Peyer's patch (tissue), 4 donors: ENCODE measurements around the gene B4GALT4.

Source experiments
- CTCF ChIP-seq, 6 experiments: fragments of 450-650 bp in 4 of 6; fragments of 200-600 bp in 2 of 6; sonication (generic) in 1 of 6; IDR thresholded peaks; one replicate each; pipeline ENCODE4 v1.5.1; 2017 to 2019; ENCODE audit warnings: antibody characterized with exemption in 6 of 6, mild to moderate bottlenecking in 3 of 6, moderate library complexity in 1 of 6
- POLR2A ChIP-seq, 2 donors: fragments of 450-650 bp; IDR thresholded peaks; one replicate each; pipeline ENCODE4 v1.5.1; 2017; ENCODE audit warnings: antibody characterized with exemption in 2 of 2, mild to moderate bottlenecking in 2 of 2, moderate library complexity in 2 of 2

- TF ChIP-seq POLR2A (IDR thresholded peaks at IDR 0.05) (no peak), CTCF (IDR thresholded peaks at IDR 0.05) (no peak)
These were observed 16.4 kb upstream of the B4GALT4 start for GRCh38 chr3:119257111-119257510.
